H1 (cell line): ENCODE measurements around the gene EPM2A. TPM values are rescaled to one million over a fixed set of nuclear protein-coding genes. Genes with fewer than 3 reads are reported as not detected.

Experiments
- CTCF ChIA-PET: fragments of 300-600 bp; sonication (Branson Sonifier 250); formaldehyde crosslinking; loops from one replicate; lab custom pipeline; 2021; ENCODE audit not compliant: partially characterized antibody; lab: Charles Lee
- POLR2A ChIA-PET: fragments of 300-600 bp; sonication (Branson Sonifier 250); formaldehyde crosslinking; loops from one replicate; lab custom pipeline; 2021; ENCODE audit warnings: inconsistent platforms; ENCODE audit not compliant: partially characterized antibody; lab: Charles Lee
- DNase-seq, 2 experiments: peaks; one replicate each; pipeline versions ENCODE4 v3.0.0 to v3.0.0-alpha.2; 2010 to 2022; ENCODE audit warnings: low spot score in 2 of 2, low read depth in 1 of 2, mixed read lengths in 1 of 2
- FAIRE-seq: peaks from 2 replicates; lab custom pipeline; 2011; peaks lifted over from hg19 to GRCh38; lab: Jason Lieb, UNC
- H2AFZ ChIP-seq: 2 replicates; pipeline ENCODE4 v1.8.1; 2012; ENCODE audit warnings: low read length, inconsistent platforms
- H2AK5ac ChIP-seq: 2 replicates; pipeline ENCODE4 v1.6.1; 2013; ENCODE audit warnings: low read depth, low read length
- H2BK120ac ChIP-seq: replicated peaks from 2 replicates; pipeline ENCODE3; 2013; ENCODE audit warnings: low read depth, low read length, inconsistent platforms
- H2BK12ac ChIP-seq: 2 replicates; pipeline ENCODE4 v1.6.1; 2013; ENCODE audit warnings: low read depth, low read length
- H2BK15ac ChIP-seq: 2 replicates; pipeline ENCODE4 v1.6.1; 2013; ENCODE audit warnings: low read length
- H2BK20ac ChIP-seq: 2 replicates; pipeline ENCODE4 v1.6.1; 2013; ENCODE audit warnings: low read length
- H2BK5ac ChIP-seq: 2 replicates; pipeline ENCODE4 v1.6.1; 2013; ENCODE audit warnings: low read depth, low read length
- H3K14ac ChIP-seq: 2 replicates; pipeline ENCODE4 v1.6.1; 2013; ENCODE audit warnings: inconsistent platforms; ENCODE audit not compliant: insufficient read length
- H3K18ac ChIP-seq: 2 replicates; pipeline ENCODE4 v1.6.1; 2013; ENCODE audit warnings: low read length; ENCODE audit errors: extremely low read depth
- H3K23ac ChIP-seq: 2 replicates; pipeline ENCODE4 v1.6.1; 2013; ENCODE audit warnings: inconsistent platforms; ENCODE audit not compliant: insufficient read length
- H3K23me2 ChIP-seq: 2 replicates; pipeline ENCODE4 v1.6.1; 2013; ENCODE audit warnings: low read depth, low read length
- H3K27ac ChIP-seq: 2 replicates; pipeline ENCODE4 v1.6.1; 2011; ENCODE audit warnings: low read depth, low read length, inconsistent platforms
- H3K27me3 ChIP-seq, 4 experiments: replicated peaks in 1 of 4; 1 replicate in 1 of 4; 2 replicates in 3 of 4; pipeline versions ENCODE4 v1.6.1 to v1.8.1; 2011 to 2013; ENCODE audit warnings: low read length in 3 of 4, mild to moderate bottlenecking in 3 of 4, inconsistent platforms in 2 of 4, mixed read lengths in 2 of 4, moderate library complexity in 1 of 4; ENCODE audit not compliant: control insufficient read depth in 3 of 4, insufficient read depth in 3 of 4; ENCODE audit errors: extremely low read depth in 1 of 4
- H3K36me3 ChIP-seq, 4 experiments: 2 replicates each; pipeline versions ENCODE4 v1.6.1 to v1.8.1; 2011 to 2013; ENCODE audit warnings: mild to moderate bottlenecking in 4 of 4, low read length in 3 of 4, moderate library complexity in 2 of 4, control low read depth in 1 of 4, inconsistent platforms in 1 of 4; ENCODE audit not compliant: insufficient read depth in 4 of 4, control insufficient read depth in 2 of 4
- H3K4ac ChIP-seq: replicated peaks from 2 replicates; pipeline ENCODE3; 2013; ENCODE audit warnings: low read length, low read depth, mixed read lengths, inconsistent platforms; ENCODE audit not compliant: insufficient read length
- H3K4me1 ChIP-seq, 4 experiments: replicated peaks in 1 of 4; 1 replicate in 1 of 4; 2 replicates in 3 of 4; pipeline versions ENCODE4 v1.6.1 to v1.8.1; 2011 to 2013; ENCODE audit warnings: low read length in 3 of 4, inconsistent platforms in 2 of 4, mixed read lengths in 1 of 4; ENCODE audit not compliant: insufficient read depth in 4 of 4, control insufficient read depth in 3 of 4
- H3K4me2 ChIP-seq, 2 experiments: 2 replicates each; pipeline versions ENCODE4 v1.6.1 to v1.8.1; 2011 to 2013; ENCODE audit warnings: low read depth in 2 of 2, low read length in 2 of 2, control low read depth in 1 of 2, inconsistent platforms in 1 of 2, mild to moderate bottlenecking in 1 of 2; ENCODE audit not compliant: insufficient read depth in 1 of 2
- H3K4me3 ChIP-seq, 4 experiments: fragments of 200-600, 300-600 bp in 1 of 4; sonication (generic), shearing (Covaris generic), sonication (Bioruptor Twin) in 1 of 4; 2 replicates each; pipeline versions ENCODE4 v1.5.1 to v1.8.1; 2011 to 2016; ENCODE audit warnings: low read length in 4 of 4, low read depth in 3 of 4, control low read depth in 2 of 4, inconsistent platforms in 2 of 4, mild to moderate bottlenecking in 2 of 4, mixed read lengths in 1 of 4, moderate library complexity in 1 of 4; ENCODE audit not compliant: insufficient read depth in 2 of 4; ENCODE audit errors: extremely low read depth in 1 of 4
- H3K56ac ChIP-seq: replicated peaks from 2 replicates; pipeline ENCODE3; 2013; ENCODE audit warnings: low read depth, mild to moderate bottlenecking, mixed read lengths, low read length, inconsistent platforms; ENCODE audit not compliant: insufficient read length
- H3K79me1 ChIP-seq: 2 replicates; pipeline ENCODE4 v1.6.1; 2013; ENCODE audit warnings: low read depth, low read length, control low read depth
- H3K79me2 ChIP-seq, 2 experiments: 2 replicates each; pipeline versions ENCODE4 v1.6.1 to v1.8.1; 2012 to 2013; ENCODE audit warnings: low read length in 2 of 2, mild to moderate bottlenecking in 2 of 2, inconsistent platforms in 1 of 2; ENCODE audit not compliant: insufficient read depth in 2 of 2, control insufficient read depth in 1 of 2
- H3K9ac ChIP-seq, 4 experiments: replicated peaks in 1 of 4; 1 replicate in 1 of 4; 2 replicates in 3 of 4; pipeline versions ENCODE4 v1.6.1 to v1.8.1; 2011 to 2013; ENCODE audit warnings: low read depth in 3 of 4, low read length in 3 of 4, control low read depth in 2 of 4, mild to moderate bottlenecking in 2 of 4, moderate library complexity in 2 of 4, inconsistent platforms in 1 of 4; ENCODE audit errors: extremely low read depth in 1 of 4
- H3K9me3 ChIP-seq, 2 experiments: 2 replicates each; pipeline versions ENCODE4 v1.6.1 to v1.8.1; 2012 to 2013; ENCODE audit warnings: mild to moderate bottlenecking in 2 of 2, moderate library complexity in 2 of 2, control low read depth in 1 of 2, inconsistent platforms in 1 of 2, low read depth in 1 of 2, low read length in 1 of 2, mixed read lengths in 1 of 2; ENCODE audit not compliant: insufficient read depth in 2 of 2
- H4K20me1 ChIP-seq, 2 experiments: replicated peaks in 1 of 2; 2 replicates each; pipeline versions ENCODE3 to v1.8.1; 2011 to 2013; ENCODE audit warnings: inconsistent platforms in 2 of 2, low read length in 2 of 2, mild to moderate bottlenecking in 1 of 2; ENCODE audit not compliant: insufficient read depth in 2 of 2, control insufficient read depth in 1 of 2
- H4K5ac ChIP-seq: 2 replicates; pipeline ENCODE4 v1.6.1; 2013; ENCODE audit warnings: low read length, low read depth, mixed read lengths, inconsistent platforms; ENCODE audit not compliant: insufficient read length
- H4K8ac ChIP-seq: 2 replicates; pipeline ENCODE4 v1.8.0; 2013; ENCODE audit warnings: mild to moderate bottlenecking, moderate library complexity, low read length, inconsistent platforms; ENCODE audit not compliant: insufficient read depth; ENCODE audit errors: extremely low read depth
- H4K91ac ChIP-seq: replicated peaks from 2 replicates; pipeline ENCODE3; 2013; ENCODE audit warnings: low read length, mixed read lengths, inconsistent platforms; ENCODE audit not compliant: insufficient read length
- E2F6 ChIP-seq: IDR thresholded peaks from 2 replicates; pipeline ENCODE4 v1.6.1; 2012; ENCODE audit warnings: inconsistent platforms
- KDM4A ChIP-seq: IDR thresholded peaks from one replicate; pipeline ENCODE4 v1.7.1; 2012; ENCODE audit warnings: low read depth, mild to moderate bottlenecking, moderate library complexity, low read length, inconsistent platforms; ENCODE audit not compliant: severe bottlenecking
- KDM5A ChIP-seq: fragments of 200-600 bp; IDR thresholded peaks from 2 replicates; pipeline ENCODE4 v1.7.1; 2012; ENCODE audit warnings: mild to moderate bottlenecking, low read length, inconsistent platforms, mixed read lengths
- SIN3A ChIP-seq, 2 experiments: IDR thresholded peaks in 1 of 2; conservative IDR thresholded peaks in 1 of 2; 2 replicates each; pipeline ENCODE4 v1.6.1; 2011 to 2012; ENCODE audit warnings: low read length in 2 of 2, improper control_type of control experiment in 1 of 2, low read depth in 1 of 2, mild to moderate bottlenecking in 1 of 2
- TEAD4 ChIP-seq: IDR thresholded peaks from 2 replicates; pipeline ENCODE4 v1.6.1; 2012; ENCODE audit warnings: low read depth, low read length, inconsistent platforms, mixed read lengths
- WGBS, 2 experiments: shearing (Covaris generic) in 1 of 2; methylation state at CpG; one replicate each; pipeline versions ENCODE4 v1.1.6 to v1.1.7; 2013 to 2015; ENCODE audit warnings: low lambda C conversion rate in 2 of 2, mixed read lengths in 2 of 2, inconsistent platforms in 1 of 2, low coverage in 1 of 2, missing lambda C conversion rate in 1 of 2; ENCODE audit not compliant: insufficient replicate concordance in 2 of 2, insufficient coverage in 1 of 2, insufficient read length in 1 of 2; ENCODE audit errors: extremely low coverage in 1 of 2, missing lambda C conversion rate in 1 of 2; 5-methylcytosine and 5-hydroxymethylcytosine counted together
- polyA plus RNA-seq, 7 experiments: library from polyadenylated mRNA; depleted of rRNA in 3 of 7; stranded (reverse) in 5 of 7; unstranded in 2 of 7; fragments of >200 nt in 5 of 7; fragments of 200-250 nt in 2 of 7; gene quantifications; 1 replicate in 5 of 7; 2 replicates in 1 of 7; 4 replicates in 1 of 7; pipeline versions ENCODE4 v1.2.1 to v1.2.3, GENCODE V29; 2011 to 2013; ENCODE audit warnings: missing spikeins in 2 of 7, mixed read lengths in 2 of 7
- total RNA-seq: library from RNA; stranded (reverse); fragmentation: NEBNext Ultra II Directional; extraction: Animal tissue kit (Norgen Biotek cat#: 25700); gene quantifications from 2 replicates; pipeline ENCODE4 v1.2.1, GENCODE V29; 2021

The EPM2A gene
- total and polyA plus RNA-seq, 2 of the 8 experiments (the other 6 are each of a cell fraction or from before 2014, with no cell fraction given), result 2.3 to 6.2 TPM

- Histone ChIP-seq H3K4ac (no peak overlapping the region), H3K18ac (no peak overlapping the region), H2AFZ (no peak overlapping the region), H3K23me2 (peaks cover 4% of the 10 kb centered on the region; the same call in 1 of the 2 replicates), H2AK5ac (no peak overlapping the region), H2BK20ac (no peak overlapping the region), H3K4me1 (peaks cover 0 to 5% (median 0%) of the 10 kb centered on the region in 4 experiments; a peak in 2 of 7 replicates), H2BK15ac (no peak overlapping the region), H2BK5ac (no peak overlapping the region), H3K27me3 (no peaks in the 10 kb centered on the region), H3K36me3 (peaks cover 0 to 5% (median 0%) of the 10 kb centered on the region in 4 experiments; a peak in 2 of 8 replicates), H3K9ac (no peak overlapping the region; a peak in 1 of 7 replicates), H4K5ac (no peak overlapping the region), H3K9me3 (peaks cover 5% of the 10 kb centered on the region in 2 experiments; a peak in 1 of 4 replicates), H3K27ac (no peak overlapping the region), H4K20me1 (no peaks in the 10 kb centered on the region), H3K79me2 (peaks cover 0 to 5% of the 10 kb centered on the region in 2 experiments; a peak in 1 of 4 replicates), H3K14ac (no peak overlapping the region), H4K91ac (no peak overlapping the region), H3K4me2 (peak overlapping the region; percentile 34 to 73; a peak in 2 of 4 replicates), H3K79me1 (no peaks in the 10 kb centered on the region), H4K8ac (no peak overlapping the region)
- DNase-seq (no peak), FAIRE-seq (no peak)
- POLR2A ChIA-PET, result no interaction called here
- TF ChIP-seq KDM5A, result no peak
- TF ChIP-seq KDM4A, result no peak
- no peak for TF ChIP-seq SIN3A (conservative IDR thresholded peaks at IDR 0.05 in 1 of 2, IDR thresholded peaks at IDR 0.05 in 1 of 2; ENCODE audit: low read depth in 1 of 2, low read length in 2 of 2)
- no peak for TF ChIP-seq E2F6
- TF ChIP-seq TEAD4, result no peak
- TF ChIP-seq, all 59 proteins: peak for 0
- Histone ChIP-seq H3K56ac (no peak overlapping the region), H2BK12ac (no peak overlapping the region), H3K4me3 (peak overlapping the region in 2 of 4 experiments; percentile 64 to 75; a peak in 4 of 8 replicates), H2BK120ac (no peak overlapping the region), H3K23ac (no peak overlapping the region)
- CTCF ChIA-PET, result no interaction called here
- 77% methylated on average over 4 of the region's 4 CpGs; no CpG with 5 or more reads in 1 of the 2 experiments for WGBS, 2 experiments
Measured at GRCh38 chr6:145733810-145734209, 1.5 kb downstream of the EPM2A start.
